ENCODE measurements around the gene MMP26.

Gene MMP26

GRCh38 chr11:4704054-4704789 is at the start of gene MMP26:
Gene MMP26 (plus strand): TSS chr11:4704784.
- no peak for DNase-seq (ENCODE audit: low read depth)

- no peak for DNase-seq (ENCODE audit: low read depth)
Observed at GRCh38 chr11:4658629-4659445, 45.7 kb upstream of the MMP26 start.

- DNase-seq (ENCODE audit: low read depth) = no peak
Observed at GRCh38 chr11:4662876-4663275, 41.7 kb upstream of the MMP26 start.

DNA sequence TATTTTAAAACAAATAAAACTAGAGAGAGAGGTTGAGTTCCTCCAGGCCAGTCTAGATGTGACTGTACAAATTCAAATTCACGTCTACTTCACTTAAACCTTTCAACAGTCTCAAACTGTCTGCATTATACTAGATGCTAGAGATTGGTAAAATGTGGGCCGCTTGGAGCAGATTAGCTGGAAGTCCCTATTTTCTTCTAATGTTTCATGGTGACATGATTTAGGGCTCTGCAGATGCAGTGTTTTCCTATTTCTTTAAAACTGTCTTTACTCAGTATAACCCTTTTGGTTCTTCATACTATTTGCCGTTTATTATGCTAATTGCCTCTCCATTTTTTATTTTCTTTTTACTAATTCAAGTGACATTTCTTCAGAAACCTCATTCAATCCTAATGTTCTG is 40.4 kb upstream of the MMP26 start:
- no peak for DNase-seq (ENCODE audit: low read depth)

DNA sequence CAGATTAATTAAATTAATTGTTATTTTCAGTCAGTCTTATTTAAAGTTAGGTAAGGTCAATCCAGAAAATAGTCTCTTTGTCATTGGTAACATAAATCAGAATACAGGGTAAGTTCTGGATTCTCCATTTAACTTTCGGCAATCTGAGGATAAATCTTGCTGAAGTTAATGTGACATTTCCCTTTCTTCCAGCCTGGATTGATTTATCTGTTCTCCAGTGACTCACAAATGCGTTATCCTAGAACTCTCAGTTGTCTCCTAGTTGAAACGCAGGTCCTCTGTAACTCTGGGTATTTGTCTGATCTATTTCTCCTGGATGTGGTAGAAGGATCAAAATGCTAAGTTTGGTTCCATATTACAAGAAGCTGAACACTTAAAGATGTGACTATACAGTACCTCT is 39.8 kb upstream of the MMP26 start:
- DNase-seq (ENCODE audit: low read depth) = no peak

GRCh38 chr11:4665424-4665823 is 39.2 kb upstream of the MMP26 start:
- no peak for DNase-seq (ENCODE audit: low read depth)

DNA sequence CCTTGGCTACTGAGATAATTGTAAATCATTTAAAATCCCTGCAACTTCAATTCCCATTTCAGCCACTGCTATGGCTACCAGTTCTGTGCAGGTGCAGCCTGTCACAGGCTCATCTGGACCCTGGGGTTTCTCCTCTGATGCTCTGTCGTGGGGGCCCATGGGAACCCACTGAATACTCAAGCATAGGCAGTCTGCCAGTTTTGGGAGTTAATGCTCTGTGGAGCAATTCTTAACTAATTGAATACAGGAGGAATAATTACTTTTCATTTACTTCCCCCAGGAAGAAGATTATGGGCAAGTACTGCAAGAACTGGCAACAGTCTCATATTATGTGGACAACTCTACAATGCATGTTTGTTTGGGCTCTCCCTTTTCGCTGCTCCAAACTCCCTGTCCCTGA is 32.8 kb upstream of the MMP26 start:
- no peak for DNase-seq (ENCODE audit: low read depth)

DNA sequence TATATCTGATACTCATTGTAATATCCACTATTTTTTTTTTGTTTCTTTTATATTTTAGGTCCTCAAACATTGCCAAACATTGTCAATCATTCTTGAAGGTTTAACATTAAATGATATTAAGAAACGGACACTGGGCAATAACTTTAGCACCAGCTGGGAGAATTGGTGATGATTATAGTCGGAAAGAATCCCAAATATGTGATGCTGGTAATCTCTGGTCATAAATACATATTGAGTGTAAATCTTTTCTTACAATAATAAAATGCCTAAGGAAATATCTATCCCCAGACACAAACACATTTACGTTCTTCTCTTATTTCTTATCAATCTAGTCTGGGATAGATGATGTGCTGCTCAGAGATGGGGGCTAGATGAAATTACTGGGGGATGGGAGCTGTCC is 32.1 kb upstream of the MMP26 start:
- DNase-seq (ENCODE audit: low read depth) = no peak

DNA sequence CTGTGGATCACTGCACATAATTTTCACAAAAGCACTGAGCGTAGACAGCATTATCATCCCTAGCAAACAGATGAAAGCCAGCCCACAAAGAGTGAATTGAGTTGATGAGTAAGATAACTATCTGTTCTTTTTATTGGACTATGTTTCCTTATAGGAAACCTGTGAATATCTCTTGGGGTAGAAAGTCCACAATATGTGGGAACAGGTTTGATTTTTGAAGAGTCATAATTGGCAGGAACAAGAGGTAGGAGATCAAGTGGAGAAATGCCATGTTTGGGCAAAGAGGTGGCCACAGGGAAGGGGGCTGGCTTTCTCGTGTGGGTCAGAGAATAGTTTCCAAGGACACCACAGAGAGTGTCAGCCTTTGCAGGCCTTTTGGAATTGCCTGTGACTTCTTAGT is 30.8 kb upstream of the MMP26 start:
- DNase-seq (ENCODE audit: low read depth) = no peak

DNA sequence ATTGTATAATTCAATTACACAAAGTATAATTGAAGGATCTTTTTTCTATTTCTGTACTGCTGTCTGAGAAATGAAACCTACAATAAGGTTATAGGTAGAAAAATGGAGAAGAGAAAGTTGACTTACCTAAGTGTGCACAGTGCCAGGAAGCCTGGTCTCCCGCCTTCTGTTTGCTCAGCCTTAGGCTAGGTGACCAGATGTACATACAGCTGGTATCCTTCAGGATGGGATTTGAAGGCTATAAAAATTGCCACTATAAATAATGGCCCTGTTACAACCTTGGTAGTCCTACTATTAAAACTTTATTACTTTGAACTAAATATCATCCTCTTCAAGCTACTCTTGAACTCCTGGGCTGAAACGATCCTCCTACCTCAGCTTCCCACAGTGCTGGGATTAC is 26.6 kb upstream of the MMP26 start:
- DNase-seq (ENCODE audit: low read depth) = no peak

GRCh38 chr11:4680341-4680740 is 24.2 kb upstream of the MMP26 start:
- DNase-seq (ENCODE audit: low read depth) = no peak

DNA sequence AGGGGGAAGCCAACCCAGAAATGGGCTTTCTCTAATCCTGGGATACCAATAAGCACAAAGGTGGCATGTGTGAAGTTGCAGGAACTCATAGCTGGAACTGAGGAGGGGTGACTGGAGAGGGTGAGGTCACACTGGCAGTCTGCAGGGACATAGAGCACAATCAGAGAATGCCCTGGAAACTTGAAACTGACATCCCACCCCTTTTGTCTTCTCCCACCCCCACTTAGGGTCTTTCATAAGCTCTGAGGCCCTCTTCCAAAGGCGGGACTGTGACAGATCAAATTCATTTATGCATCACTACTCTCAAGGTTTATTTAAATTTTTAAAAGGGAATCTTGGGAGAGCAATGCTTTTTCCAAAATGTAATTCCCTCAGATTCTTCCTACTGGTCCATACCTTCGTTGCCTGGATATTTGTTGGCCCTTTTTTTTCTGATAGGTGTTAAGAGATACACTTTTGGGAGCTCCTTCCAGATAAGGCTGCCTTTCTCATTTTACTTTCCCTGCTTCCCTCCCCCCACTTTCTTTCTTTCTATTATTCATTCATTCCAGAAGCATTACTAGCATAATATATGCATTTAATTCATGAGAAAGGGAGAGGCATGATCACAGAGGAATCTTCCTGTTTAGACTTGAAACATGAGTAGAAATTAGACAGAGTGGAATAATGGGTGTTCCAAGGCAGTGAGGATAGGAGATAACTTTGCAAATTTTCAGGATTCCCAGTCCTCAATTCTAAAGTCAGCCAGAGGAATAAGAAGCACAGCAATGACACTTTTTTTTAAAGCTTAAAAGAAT is 21.8 kb upstream of the MMP26 start:
- DNase-seq (ENCODE audit: low read depth) = no peak

GRCh38 chr11:4684631-4685285 is 19.8 kb upstream of the MMP26 start:
- no peak for DNase-seq (ENCODE audit: low read depth)

GRCh38 chr11:4695442-4695841 is 9.1 kb upstream of the MMP26 start:
- no peak for DNase-seq (ENCODE audit: low read depth)

- DNase-seq (ENCODE audit: low read depth) = no peak
Observed at GRCh38 chr11:4697585-4697984, 7.0 kb upstream of the MMP26 start, which contains the start of gene OR51E2. Gene OR51E2 (minus strand): TSS chr11:4697853. CDS start chr11:4682711, 15,142 bp downstream.

- DNase-seq (ENCODE audit: low read depth) = no peak
Observed at GRCh38 chr11:4699697-4700435, 4.7 kb upstream of the MMP26 start.

- DNase-seq (ENCODE audit: low read depth) = no peak
Observed at GRCh38 chr11:4700436-4700820, 4.2 kb upstream of the MMP26 start.

GRCh38 chr11:4704790-4705334 is 278 bp downstream of the MMP26 start:
- no peak for DNase-seq (ENCODE audit: low read depth)

DNA sequence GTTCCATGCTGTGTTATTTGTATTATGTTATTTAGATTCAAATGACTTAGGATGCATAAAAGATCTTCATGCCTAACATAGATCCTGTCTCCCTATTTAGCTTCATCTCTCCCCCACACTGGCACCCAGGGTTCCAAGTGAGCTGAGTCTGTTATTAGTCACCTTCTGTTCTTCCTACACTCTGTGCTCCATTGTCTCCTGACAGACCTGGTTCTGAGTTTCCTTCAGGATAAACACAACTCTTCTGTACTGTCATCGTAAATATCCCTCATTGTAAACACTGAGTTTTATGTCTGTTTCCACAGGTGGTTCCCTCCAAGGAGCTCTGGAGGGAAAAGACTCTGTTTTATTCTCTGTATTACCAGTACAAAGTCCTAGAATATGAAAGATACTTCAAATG is 8.7 kb downstream of the MMP26 start:
- no peak for DNase-seq (ENCODE audit: low read depth)

DNA sequence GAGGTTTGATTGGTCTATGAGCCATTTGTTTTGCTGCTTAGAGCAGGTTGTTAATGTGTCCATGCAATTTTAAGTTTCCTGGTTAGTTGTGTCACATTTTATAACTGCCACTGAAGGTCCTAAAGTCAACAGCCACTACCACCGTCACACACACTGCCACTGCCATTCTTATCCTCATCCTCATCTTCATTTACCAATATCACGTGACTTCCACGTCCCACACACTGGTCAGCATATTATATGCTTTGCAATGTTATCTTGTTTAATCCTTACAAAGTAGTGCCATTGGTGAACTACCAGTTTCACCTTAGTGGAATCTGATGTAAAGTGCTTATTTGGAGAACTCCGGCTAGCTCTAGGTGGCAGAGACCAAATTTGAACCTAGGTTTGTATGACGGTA is 9.7 kb downstream of the MMP26 start:
- DNase-seq (ENCODE audit: low read depth) = no peak

All from stimulated activated CD8-positive, alpha-beta memory T cell treated with anti-CD3 and anti-CD28 coated beads, Interleukin-12 subunit alpha, Interleukin-12 subunit beta, amount 100 ng/mL, for 4 hours (primary cell).